Hematopoietic multipotent progenitor cell (in vitro differentiated cells): ENCODE data around the gene EPB41L4A. TPM values are rescaled to one million over a fixed set of nuclear protein-coding genes. Genes with fewer than 3 reads are reported as not detected.

Experiments used
- DNase-seq, 3 donors: peaks; one replicate each; pipeline ENCODE4 v3.0.0-alpha.2; 2011 to 2015; ENCODE audit warnings: low read depth in 2 of 3, low spot score in 2 of 3
- total RNA-seq: library from RNA; depleted of rRNA; stranded (reverse); fragments of >200 nt; gene quantifications from one replicate; pipeline ENCODE4 v1.2.3, GENCODE V29; 2012

Gene EPB41L4A
- total RNA-seq, 1 donor, result under 0.01 TPM

DNA sequence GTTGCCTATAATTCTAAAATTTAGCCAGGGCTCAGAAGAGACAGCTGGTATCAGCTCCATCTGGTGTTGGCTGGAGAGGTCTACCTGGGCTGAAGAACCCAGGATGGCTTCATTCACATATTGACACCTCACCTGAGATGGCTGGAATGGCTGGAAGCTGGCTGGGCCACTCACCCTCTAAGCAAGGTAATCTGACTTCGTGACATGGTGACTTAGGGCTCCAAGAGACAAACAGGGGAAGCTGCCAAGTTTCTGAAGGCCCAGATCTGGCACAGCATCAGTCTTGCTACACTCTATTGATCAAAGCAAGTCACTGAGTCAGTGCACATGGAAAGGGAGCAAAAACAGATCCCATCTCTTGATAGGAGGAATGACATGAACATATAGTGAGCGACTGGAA lies 102.3 kb downstream of the EPB41L4A start:
- no peak for DNase-seq

DNA sequence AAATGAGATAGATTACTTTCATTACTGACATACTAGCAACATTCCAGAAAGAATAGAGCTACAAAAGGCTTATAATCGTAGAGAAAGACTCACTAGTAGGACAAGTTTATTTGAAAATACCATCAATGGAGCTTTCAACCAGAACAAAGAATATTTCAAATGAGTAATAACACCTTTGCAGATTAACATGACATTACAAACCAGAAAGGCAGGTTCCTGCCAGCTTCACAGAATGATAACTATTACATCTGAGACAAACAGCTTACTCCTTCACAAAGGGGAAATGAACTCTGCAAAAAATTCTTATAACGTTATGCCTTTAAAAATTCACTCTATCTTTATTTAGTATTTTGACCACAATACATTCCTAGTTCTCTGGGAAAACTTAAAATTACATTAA lies 103.1 kb downstream of the EPB41L4A start:
- DNase-seq, result no peak

DNA sequence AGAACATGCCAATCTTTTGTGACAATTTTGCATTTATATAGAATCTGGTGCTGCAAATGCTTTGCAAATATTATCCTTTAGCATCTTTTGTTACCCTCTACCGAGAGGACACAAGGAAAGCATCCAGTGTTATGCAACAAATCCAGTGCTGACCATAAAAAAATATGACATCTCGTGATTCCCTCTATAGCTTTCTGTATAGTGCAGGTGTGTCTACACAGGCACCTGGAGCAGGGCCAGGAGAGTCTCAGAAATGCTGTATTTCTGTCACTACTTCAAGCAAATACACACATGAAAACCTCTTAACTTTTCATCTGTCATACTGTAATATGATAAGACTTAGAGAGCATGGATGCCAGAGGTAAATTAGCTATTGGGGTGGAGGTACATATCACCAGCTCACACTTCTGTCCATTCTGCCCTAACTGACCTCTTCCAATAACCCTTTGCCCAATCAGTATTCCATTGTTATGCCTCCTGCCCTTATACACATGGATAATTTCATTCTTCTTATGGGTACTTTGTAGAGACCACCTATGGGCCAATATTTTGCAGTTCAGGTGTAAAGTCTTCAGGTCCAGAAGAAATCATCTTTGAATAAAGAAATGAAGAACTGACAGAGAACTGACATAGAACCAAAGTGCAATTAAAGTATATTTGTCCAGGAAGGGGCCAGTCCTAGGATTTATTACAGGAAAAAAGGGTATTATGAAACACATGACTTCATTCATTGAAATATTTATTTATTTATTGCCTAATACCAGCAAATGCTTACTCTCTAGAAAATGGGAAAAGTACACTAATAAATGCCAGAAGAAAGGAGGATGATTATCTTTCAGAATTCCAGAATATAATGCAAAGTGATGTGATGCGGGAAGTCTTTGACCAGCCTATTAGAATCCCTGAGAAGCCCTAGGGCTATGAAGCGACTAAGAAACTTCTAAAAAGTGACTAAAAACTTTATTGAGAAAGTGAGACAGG lies 106.5 kb downstream of the EPB41L4A start:
- DNase-seq, result no peak

DNA sequence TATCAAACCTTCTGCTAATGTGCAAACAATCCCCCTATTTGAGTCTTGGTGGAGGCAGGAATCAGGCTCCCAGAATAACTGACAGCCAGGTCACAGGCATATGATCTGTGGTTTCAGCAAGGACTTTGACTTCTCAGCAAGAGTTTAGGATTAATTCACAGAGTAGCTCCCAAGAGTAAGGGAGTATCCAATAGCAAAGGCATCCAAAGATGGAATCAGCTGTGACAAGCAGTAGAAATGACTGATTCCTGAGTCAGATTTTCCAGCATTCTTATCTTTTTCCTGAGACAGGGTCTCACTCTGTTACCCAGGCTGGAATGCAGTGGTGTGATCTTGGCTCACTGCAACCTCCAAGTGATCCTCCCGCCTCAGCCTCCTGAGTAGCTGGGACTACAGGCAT lies 108.3 kb downstream of the EPB41L4A start:
- no peak for DNase-seq

DNA sequence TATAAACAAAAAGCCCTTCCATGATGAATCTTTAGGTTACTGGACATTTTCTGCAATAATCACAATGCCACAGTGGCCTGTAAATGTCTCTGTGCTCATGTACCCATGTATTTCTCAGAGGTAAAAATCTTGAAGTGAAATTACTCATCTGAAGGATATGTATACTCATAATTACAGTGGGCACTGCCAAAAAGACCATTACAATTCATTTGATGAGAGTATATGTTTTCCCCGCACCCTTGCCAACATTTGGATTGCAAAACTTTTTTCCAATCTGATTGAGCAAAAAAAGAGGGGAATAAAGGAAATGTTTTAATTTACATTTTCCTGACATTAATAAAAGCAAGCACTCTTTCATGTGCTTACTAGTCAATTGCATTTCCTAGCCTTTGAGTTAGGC lies 110.5 kb downstream of the EPB41L4A start:
- no peak for DNase-seq

DNA sequence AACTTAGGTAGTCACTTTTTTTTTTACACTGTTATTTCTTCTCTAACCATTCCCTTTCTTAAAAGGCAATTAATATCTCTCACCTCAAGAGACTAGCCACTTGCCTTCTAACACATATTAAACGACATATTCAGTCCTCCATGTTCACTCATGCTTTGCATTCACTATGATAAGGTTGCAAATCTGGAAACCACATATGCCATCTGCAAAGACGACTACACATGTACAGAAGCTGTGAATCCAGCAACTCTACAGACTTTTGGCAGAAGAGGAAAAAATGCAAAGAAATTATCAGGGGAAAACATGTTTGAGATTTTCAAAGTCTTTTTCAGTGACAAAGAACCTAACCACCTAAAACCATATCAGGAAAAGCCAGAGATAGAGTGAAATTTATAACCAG lies 112.1 kb downstream of the EPB41L4A start:
- no peak for DNase-seq

DNA sequence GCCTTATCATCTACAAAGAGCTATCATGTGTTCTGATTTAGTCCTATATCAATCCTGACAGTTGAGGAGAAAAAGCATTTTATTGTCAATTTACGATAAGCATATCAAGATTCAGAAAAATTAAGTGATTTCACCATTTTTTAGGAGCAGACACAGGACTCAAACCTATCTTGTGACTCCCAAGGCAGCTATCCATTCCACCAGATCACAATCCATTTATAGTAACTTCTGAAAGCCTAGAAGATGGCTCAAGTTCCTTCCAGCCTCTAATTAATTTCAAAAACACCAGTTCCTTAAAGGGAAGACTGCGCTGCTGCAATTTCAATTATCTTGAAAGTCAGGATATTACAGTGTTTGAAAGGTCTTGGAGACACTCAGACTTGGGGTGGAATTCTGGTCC lies 114.3 kb downstream of the EPB41L4A start:
- no peak for DNase-seq

DNA sequence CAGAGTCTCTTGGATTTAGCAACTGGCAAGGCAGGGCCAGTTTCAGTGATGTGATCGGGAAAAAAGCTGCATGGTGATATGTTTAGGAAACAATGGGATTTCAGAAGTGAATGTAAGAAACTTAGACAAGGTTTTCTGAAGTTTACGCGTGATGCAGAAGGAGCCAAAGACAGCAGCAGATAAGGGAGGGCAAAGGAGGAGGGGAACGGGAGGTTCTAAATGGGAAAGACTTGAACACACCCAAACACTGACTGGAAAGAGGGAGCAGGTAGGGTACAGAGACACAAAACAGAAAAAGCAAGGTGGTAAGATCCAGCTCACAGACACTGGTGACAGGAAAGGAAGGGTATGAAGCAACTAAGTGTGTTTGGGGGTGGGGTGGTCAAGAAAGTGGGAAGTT lies 115.4 kb downstream of the EPB41L4A start:
- no peak for DNase-seq

GRCh38 chr5:112294126-112294525 lies 125.0 kb downstream of the EPB41L4A start:
- DNase-seq, result no peak

DNA sequence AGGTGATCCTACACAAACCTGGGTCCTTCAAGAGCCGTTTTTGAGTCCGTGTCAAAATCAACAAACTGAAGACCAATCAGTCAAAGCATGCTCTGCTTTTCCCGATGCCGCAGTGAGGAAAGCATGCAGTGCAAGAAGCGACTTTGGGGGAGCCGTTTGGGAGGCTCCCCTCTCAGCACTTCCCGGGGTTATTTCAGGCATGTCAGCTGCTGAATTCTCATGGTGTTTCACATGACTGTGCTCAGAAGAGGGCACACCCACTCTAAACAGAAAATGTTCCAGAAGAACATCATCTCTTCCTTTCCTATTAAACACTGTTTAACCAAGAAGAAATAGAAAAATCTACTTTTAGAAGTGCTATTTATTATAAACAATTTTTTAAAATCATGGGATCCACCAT lies 125.5 kb downstream of the EPB41L4A start:
- DNase-seq, result no peak

- no peak for DNase-seq
These were observed 128.4 kb downstream of the EPB41L4A start for GRCh38 chr5:112290691-112291090.

DNA sequence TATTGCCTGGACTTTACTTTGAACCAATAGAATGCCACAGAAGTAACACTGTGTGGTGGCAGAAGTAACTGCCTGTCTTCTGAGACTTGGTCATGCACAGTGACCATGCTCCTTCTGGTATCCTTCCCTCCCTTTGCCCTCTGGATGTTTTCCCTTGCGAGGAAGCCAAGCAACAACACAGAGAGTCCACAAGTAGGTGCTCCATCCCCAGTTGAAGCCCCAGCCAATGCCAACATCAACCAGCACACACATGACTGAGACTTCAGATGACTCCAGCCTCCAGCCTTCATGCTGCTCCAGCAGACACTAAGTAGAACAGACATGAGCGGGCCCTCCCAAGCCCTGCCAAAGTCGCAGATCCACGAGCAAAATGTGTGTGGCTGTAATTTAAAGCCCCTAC lies 129.6 kb downstream of the EPB41L4A start:
- no peak for DNase-seq

DNA sequence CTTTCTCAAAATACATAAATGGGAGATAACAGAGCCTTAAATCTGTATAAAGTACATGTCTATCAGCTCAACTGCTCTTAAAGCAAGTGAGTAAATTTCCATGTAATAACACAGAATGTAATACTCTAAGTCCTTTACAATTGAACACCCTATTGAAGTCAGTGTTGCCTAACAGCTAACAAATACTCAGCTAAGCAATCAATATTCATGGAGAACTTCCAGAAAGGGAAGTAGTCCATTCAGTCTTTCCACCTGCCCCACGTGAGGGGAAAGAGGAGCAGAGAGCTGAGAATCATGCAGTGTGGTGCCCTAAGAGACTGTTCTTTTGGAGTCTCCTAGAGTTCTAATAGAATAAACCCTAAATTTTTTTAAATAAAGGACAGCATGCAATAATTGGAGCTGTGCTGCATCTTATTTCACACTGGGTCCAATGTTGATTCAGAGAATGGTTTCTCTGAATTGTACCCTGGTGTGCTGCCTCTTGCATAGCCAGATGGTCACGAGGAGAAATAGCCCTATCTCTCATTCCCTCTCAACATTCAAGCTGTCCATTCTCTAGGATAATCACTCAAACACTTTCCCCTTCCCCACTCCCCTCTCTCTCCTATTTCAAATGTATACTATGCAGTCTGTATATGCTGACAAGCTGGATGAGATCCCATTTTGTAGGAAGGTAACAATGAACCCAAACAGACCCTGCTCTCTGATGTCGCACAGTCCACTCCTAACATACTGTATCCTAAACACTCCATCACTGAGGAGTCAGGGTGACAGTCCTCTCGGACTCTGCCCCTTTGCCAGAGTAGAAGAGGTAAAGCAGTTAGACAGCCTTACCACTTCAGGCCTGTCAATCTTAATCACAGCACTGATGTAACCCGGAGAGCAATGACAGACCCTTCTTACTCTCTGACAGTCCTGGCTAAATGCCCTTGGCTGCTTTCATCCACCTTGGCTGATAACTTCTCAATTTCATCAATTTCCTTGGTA lies 134.8 kb downstream of the EPB41L4A start:
- DNase-seq, result no peak

DNA sequence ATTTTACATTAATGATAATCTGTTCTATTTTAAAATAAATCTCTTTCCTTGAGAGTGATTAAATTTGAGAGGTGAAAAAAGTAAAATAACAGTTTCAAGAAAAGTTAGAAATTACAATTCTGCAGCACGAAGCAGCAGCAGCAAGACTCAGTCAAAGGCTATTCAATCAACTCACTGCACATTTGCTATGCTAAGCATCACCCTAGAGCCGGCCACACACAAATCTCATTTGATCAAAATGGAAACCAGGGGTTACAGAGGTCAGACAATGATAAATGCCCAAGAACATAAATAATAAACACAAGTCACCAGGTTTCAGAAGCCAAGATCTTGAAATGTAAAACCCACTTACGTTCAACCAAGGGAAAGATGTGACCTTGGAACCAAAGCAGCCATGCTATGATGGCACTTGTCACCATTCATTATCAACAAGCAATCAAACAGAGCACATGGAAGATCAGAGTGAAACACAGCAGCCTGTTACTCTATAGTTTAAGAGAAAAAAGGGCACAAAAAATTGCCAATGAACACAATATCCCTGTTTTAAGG lies 136.0 kb downstream of the EPB41L4A start:
- DNase-seq, result no peak

- DNase-seq, result no peak
These were observed 140.0 kb downstream of the EPB41L4A start for GRCh38 chr5:112279082-112279481.

- no peak for DNase-seq
These were observed 142.1 kb downstream of the EPB41L4A start for GRCh38 chr5:112276991-112277390.

DNA sequence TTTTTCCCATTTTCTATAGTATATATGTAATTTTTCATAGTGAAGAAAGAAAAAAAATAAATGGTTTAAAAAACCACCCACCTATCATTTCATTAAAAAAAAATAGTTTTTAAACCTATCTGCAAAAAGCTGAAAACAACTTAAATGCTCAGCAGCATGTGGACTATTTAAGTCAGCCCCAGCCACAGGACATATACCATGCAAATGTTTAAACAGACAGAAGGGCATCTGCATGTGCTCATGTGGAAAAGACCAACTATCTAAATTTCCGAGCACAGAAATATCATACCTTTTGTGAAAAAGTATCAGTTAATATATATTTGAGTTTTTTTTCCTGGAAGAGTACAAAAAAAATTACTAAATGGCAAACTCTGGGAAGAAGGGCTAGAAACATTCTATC lies 143.4 kb downstream of the EPB41L4A start:
- no peak for DNase-seq

- no peak for DNase-seq
These were observed 148.5 kb downstream of the EPB41L4A start for GRCh38 chr5:112270299-112271293.

- no peak for DNase-seq
These were observed 151.8 kb downstream of the EPB41L4A start for GRCh38 chr5:112267231-112267630.

GRCh38 chr5:112264666-112265065 lies 154.4 kb downstream of the EPB41L4A start:
- DNase-seq, result no peak
